Activated CD4-positive, alpha-beta T cell treated with anti-CD3 and anti-CD28 coated beads for 4 hours (primary cell): ENCODE measurements around the gene ASAP2.

ENCODE experiments used
- DNase-seq, 2 donors: peaks; one replicate each; pipeline ENCODE4 v3.0.0-alpha.2; 2020

The ASAP2 gene

GRCh38 chr2:9330612-9331270, 124.1 kb downstream of the ASAP2 start:
- DNase-seq = no peak

GRCh38 chr2:9331704-9332103, 125.1 kb downstream of the ASAP2 start:
- no peak for DNase-seq

GRCh38 chr2:9332136-9332852, 125.7 kb downstream of the ASAP2 start:
- DNase-seq = no peak

DNA sequence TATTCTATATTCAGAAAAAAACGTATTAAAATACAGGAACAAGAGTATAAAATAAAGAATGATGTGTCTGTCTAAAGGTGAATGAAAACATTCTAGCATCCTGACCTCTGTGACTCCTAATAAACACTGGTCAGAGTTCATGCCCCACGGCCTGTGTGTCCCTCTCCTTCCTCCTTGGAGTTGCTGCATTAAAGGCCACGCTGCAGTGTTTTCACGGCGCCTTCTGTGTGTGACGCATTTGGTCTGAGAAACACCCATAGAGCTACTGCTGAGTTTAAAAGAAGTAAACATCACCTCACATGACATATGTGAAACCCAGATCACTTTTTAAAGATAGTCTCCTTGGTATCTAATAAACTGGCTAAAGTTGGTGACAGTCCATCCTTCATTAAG, 126.2 kb downstream of the ASAP2 start:
- DNase-seq = no peak

GRCh38 chr2:9333591-9334171, 127.1 kb downstream of the ASAP2 start:
- no peak for DNase-seq

DNA sequence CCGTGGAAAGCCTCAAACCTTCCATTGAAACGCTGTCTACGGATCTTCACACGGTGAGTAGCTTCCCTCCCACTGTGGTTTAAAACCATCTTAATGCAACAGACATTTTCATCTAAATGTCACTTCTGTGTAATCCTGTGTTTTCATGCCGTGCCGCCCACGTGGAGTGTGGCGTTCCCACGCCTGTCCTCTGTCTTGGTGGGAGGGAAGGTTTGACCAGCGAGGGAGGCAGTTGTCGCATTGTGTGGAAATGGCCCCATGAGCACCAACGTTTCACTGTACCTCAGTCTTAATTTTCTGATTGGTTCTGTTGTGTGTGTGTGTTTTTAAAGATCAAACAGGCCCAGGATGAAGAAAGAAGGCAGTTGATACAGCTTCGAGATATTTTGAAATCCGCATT, 128.1 kb downstream of the ASAP2 start:
- DNase-seq = no peak

GRCh38 chr2:9335322-9335832, 128.8 kb downstream of the ASAP2 start:
- DNase-seq = no peak

- no peak for DNase-seq
Measured at GRCh38 chr2:9336241-9336575, 129.6 kb downstream of the ASAP2 start.

DNA sequence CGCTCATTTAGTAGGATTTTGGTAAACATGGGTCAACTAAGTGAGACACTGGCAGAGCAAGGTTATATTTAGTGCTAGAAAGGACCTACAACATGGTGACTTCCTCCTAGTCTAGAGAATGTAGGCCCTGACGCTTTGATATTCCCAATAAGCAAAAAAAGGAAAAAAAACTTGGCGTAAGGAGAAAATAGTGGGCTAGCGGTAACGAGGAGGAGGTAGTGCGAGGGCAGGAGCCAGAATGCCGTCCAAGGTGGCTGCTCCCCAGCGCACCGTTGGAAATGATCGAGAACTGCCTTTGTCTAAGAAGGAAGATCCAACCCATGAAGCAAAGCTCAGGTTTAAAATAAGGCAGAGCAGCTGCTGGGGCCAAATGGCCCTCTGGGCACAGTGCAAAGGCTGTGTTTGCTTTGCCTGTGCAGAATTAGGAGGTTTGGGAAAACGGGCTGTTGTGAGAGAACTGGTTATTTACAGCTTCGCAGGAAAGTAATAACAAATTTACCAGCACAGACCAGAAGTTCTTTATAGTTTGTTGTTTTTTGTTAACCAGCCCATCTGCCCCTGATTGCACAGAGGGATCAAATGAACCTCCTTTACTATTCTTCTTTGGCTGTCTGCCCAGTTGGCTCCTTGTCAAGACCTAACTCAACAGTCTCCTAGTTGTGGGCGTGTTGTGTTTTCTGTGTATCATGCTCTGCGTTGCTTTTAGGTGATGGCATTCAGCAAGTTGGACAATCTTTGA, 130.1 kb downstream of the ASAP2 start:
- DNase-seq = no peak

DNA sequence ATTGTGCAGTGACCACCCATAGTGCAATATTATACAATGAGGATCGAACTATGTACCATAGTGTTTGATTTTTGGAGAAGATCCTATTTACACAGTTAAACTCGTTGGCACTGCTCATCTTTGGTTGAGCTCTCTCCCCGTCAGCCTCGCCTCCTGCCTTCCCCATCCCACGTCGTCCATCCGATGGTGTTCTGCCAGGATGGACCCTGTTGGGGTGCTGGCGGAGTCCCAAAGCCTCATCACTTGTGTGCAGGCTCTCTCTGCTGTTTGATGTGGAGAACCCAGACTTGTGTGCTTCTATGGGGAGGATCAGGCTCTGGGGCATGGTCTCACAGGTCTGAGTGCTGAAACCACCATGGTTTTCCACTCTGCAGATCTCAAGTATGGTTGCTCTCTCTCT, 131.3 kb downstream of the ASAP2 start:
- no peak for DNase-seq

- DNase-seq = no peak
Measured at GRCh38 chr2:9341337-9341887, 134.8 kb downstream of the ASAP2 start.

DNA sequence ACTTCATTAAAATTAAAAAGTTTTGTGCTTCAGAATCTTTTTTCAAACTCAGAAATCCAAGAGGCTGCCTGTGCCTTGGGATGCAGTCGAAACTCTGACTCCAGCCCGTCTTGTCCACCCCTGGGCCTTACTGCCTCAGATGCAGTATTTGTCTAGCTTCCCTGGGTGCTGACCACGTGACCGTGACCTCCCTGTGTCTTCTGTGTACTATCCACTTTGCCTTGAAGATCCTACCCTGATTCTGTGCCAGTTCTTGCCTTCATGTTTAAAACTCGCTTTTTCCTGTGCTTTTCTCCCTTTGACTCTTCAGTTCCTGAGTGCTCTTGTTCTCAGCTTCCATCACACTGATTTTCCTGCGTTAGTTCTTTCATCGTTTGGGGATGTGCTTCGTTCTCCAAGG, 136.0 kb downstream of the ASAP2 start:
- DNase-seq = no peak

DNA sequence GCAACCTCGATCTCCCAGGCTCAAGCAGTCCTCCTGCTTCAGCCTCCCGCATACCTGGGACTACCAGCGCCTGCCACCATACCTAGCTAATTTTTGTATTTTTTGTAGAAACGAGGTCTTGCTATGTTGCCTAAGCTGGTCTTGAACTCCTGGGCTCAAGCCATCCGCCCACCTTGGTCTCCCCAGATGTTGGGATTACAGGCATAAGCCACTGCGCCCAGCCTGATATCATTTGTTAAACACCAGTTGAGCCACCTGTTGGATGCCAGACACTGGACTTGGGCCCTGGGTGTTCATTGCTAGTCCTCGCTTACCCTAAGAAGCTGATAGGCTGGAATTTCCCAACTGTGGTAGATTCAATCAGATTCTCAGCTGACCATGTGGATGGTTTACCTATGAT, 136.9 kb downstream of the ASAP2 start:
- no peak for DNase-seq

DNA sequence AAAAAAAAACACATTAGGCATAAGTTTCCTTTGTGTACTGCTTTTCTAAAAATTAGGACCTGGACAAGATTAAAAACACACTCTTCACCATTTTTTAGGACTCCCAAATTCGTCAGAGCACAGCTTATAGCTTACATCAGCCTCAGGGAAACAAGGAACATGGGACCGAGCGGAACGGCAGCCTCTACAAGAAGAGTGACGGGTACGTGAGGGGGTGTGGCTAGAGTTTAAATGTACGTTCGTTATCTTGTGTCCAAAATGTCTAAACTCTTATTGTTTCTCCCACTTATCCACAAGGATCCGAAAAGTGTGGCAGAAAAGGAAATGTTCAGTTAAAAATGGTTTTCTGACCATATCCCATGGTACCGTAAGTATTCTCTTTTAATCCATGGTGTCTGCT, 137.8 kb downstream of the ASAP2 start:
- no peak for DNase-seq

- DNase-seq = no peak
Measured at GRCh38 chr2:9345343-9345742, 138.7 kb downstream of the ASAP2 start.

DNA sequence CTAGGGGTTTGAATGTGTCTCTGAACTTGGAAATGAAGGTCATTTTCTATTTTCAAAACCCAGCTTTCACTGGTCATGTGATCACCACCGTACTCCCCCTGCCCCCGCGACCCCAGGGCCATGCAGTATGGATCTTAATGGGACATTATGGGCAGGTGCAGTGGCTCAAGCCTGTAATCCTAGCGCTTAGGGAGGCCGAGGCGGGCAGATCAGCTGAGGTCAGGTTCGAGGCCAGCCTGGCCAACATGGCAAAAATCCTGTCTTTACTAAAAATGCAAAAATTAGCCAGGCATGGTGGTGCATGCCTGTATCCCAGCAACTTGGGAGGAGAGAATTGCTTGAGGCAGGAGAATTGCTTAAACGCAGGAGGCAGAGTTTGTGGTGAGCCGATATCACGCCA, 139.4 kb downstream of the ASAP2 start:
- no peak for DNase-seq

- no peak for DNase-seq
Measured at GRCh38 chr2:9346885-9347284, 140.3 kb downstream of the ASAP2 start.

DNA sequence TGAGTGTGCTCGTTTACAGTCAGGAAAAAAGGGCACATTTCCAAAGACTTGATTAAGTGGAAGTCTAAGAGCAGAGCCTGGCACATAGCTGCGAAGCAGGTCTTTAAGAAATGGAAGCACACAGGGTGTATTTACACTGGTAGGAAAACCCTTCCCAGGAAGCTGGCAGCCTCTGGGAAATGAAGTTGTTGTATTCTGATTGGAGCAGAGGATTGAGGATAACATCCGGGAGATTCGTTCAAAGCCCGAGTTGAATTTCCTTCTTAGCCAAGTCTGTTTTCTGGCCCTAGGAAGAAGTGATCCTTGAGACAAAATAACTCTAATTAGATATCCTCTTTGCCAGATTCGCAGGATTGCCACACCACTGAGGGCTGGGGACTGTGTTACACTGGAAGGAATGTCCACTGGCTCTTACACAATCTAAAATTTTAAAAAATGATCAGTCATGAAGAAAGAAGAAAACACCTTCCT, 140.8 kb downstream of the ASAP2 start:
- DNase-seq = no peak

DNA sequence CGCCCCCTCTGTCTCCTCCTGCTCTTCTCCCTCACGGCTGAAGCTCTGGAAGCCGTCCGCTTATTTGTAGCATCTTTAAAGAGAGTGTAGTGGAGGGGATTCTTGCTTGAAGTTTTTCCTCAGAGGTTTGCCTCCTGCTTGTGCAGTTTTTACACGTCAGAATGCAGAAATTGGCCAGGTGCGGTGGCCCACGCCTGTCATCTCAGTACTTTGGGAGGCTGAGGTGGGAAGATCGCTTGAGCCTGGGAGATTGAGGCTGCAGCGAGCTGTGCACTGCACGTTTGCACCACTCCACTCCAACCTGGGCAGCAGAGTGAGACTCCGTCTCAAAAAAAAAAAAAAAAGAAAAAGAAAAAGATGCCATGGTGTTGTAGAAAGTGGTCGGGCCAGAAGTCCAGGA, 147.7 kb downstream of the ASAP2 start:
- no peak for DNase-seq

DNA sequence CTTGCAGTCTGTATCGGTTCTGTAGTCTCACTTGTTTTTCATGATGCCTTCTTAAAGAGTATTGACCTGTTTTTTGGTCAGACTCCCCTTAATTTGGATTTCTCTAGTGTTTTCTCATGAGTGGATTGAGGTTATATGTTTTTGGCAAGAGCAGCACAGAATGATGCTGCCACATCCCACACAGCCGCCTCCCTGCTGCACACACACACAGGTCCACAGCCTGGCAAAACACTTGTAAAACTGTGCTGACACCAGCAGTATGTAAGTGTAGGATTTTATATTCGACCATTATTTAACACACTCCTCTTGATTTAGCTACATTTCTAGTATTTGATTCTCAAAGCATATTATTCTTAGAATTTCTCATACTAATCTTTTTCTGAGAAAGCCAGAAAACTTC, 148.7 kb downstream of the ASAP2 start:
- DNase-seq = no peak

GRCh38 chr2:9355716-9356115, 149.1 kb downstream of the ASAP2 start:
- no peak for DNase-seq

GRCh38 chr2:9356261-9356660, 149.6 kb downstream of the ASAP2 start:
- DNase-seq = no peak

- DNase-seq = no peak
Measured at GRCh38 chr2:9358846-9359245, 152.2 kb downstream of the ASAP2 start.
